Measurements from ENCODE around the gene KCTD13.

DNA sequence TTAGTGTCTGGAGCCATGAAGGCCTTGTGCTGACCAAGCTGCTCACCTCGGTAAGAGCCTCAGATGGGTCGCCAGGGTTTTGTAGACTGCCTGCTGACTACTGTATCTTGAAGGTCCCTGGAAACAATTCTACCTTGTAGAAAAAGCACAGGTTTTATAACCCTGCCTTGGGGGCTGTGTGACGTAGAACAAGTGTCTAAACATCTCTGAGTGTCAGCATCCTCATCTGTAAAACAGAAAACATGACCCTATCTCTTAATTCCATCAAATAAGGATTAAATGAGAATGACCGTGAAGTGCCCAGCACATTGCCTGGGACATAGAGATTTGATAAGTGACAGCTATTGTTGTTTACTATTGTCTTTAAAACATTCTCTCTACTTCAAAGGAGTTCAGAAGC lies 42.2 kb upstream of the KCTD13 start:
- TF ChIP-seq TAF1 (IDR thresholded peaks at IDR 0.05; ENCODE audit: borderline replicate concordance, low read depth, low read length) (no peak), RAD21 (IDR thresholded peaks at IDR 0.05; ENCODE audit: low read length) (no peak), RFX5 (IDR thresholded peaks at IDR 0.05; ENCODE audit: low read length) (no peak), EZH2phosphoT487 (IDR thresholded peaks at IDR 0.05; ENCODE audit: borderline replicate concordance, low read depth) (no peak), JUND (IDR thresholded peaks at IDR 0.05) (no peak), MXI1 (IDR thresholded peaks at IDR 0.05; ENCODE audit: low read depth, low read length) (no peak), USF1 (IDR thresholded peaks at IDR 0.05; ENCODE audit: borderline replicate concordance, low read depth) (no peak), RXRA (IDR thresholded peaks at IDR 0.05; ENCODE audit: borderline replicate concordance, low read depth) (no peak), GABPA (IDR thresholded peaks at IDR 0.05; ENCODE audit: low read depth) (no peak), POLR2AphosphoS5 (IDR thresholded peaks at IDR 0.05; ENCODE audit: low read depth, low read length) (no peak)
- TF ChIP-seq, protein P1, sequence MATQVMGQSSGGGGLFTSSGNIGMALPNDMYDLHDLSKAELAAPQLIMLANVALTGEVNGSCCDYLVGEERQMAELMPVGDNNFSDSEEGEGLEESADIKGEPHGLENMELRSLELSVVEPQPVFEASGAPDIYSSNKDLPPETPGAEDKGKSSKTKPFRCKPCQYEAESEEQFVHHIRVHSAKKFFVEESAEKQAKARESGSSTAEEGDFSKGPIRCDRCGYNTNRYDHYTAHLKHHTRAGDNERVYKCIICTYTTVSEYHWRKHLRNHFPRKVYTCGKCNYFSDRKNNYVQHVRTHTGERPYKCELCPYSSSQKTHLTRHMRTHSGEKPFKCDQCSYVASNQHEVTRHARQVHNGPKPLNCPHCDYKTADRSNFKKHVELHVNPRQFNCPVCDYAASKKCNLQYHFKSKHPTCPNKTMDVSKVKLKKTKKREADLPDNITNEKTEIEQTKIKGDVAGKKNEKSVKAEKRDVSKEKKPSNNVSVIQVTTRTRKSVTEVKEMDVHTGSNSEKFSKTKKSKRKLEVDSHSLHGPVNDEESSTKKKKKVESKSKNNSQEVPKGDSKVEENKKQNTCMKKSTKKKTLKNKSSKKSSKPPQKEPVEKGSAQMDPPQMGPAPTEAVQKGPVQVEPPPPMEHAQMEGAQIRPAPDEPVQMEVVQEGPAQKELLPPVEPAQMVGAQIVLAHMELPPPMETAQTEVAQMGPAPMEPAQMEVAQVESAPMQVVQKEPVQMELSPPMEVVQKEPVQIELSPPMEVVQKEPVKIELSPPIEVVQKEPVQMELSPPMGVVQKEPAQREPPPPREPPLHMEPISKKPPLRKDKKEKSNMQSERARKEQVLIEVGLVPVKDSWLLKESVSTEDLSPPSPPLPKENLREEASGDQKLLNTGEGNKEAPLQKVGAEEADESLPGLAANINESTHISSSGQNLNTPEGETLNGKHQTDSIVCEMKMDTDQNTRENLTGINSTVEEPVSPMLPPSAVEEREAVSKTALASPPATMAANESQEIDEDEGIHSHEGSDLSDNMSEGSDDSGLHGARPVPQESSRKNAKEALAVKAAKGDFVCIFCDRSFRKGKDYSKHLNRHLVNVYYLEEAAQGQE (IDR thresholded peaks at IDR 0.05; ENCODE audit: low read depth, low read length), result no peak
- TF ChIP-seq, protein P2, sequence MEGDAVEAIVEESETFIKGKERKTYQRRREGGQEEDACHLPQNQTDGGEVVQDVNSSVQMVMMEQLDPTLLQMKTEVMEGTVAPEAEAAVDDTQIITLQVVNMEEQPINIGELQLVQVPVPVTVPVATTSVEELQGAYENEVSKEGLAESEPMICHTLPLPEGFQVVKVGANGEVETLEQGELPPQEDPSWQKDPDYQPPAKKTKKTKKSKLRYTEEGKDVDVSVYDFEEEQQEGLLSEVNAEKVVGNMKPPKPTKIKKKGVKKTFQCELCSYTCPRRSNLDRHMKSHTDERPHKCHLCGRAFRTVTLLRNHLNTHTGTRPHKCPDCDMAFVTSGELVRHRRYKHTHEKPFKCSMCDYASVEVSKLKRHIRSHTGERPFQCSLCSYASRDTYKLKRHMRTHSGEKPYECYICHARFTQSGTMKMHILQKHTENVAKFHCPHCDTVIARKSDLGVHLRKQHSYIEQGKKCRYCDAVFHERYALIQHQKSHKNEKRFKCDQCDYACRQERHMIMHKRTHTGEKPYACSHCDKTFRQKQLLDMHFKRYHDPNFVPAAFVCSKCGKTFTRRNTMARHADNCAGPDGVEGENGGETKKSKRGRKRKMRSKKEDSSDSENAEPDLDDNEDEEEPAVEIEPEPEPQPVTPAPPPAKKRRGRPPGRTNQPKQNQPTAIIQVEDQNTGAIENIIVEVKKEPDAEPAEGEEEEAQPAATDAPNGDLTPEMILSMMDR (IDR thresholded peaks at IDR 0.05), result no peak

Measured in SK-N-SH (cell line).